Heart right ventricle (tissue), 16 donors: Measurements from ENCODE around the gene SCN2A. TPM values are rescaled to one million over a fixed set of nuclear protein-coding genes. Genes with fewer than 3 reads are reported as not detected.

Source experiments
- ATAC-seq, 8 donors: fragments of 200-7000 bp; cut with Tn5 transposase; one replicate each; pipeline ENCODE4 v1.9.1; 2020; ENCODE audit warnings: mild to moderate bottlenecking in 8 of 8, moderate library complexity in 8 of 8, moderate number of reproducible peaks in 1 of 8
- DNase-seq, 2 donors: peaks; one replicate each; pipeline ENCODE4 v3.0.0-alpha.2; 2020
- H3K27ac ChIP-seq, 10 donors: fragments of 200-600 bp; sonication (generic) in 2 of 10; one replicate each; pipeline versions ENCODE4 v1.5.0 to v1.8.0; 2020 to 2022; ENCODE audit warnings: mild to moderate bottlenecking in 3 of 10
- H3K27me3 ChIP-seq, 7 donors: fragments of 200-600 bp; one replicate each; pipeline ENCODE4 v1.8.0; 2021 to 2022; ENCODE audit warnings: mild to moderate bottlenecking in 2 of 7
- H3K36me3 ChIP-seq, 9 donors: fragments of 200-600 bp; sonication (generic) in 1 of 9; one replicate each; pipeline versions ENCODE4 v1.5.0 to v1.8.0; 2020 to 2022; ENCODE audit warnings: mild to moderate bottlenecking in 2 of 9
- H3K4me1 ChIP-seq, 9 donors: fragments of 200-600 bp; sonication (generic) in 1 of 9; one replicate each; pipeline versions ENCODE4 v1.5.0 to v1.8.0; 2020 to 2022; ENCODE audit warnings: mild to moderate bottlenecking in 4 of 9
- H3K4me3 ChIP-seq, 10 donors: fragments of 200-600 bp; sonication (generic) in 2 of 10; one replicate each; pipeline versions ENCODE4 v1.5.0 to v1.8.0; 2020 to 2022; ENCODE audit warnings: mild to moderate bottlenecking in 7 of 10, moderate library complexity in 2 of 10
- H3K9me3 ChIP-seq, 11 donors: fragments of 200-600 bp in 10 of 11; sonication (generic) in 2 of 11; one replicate each; pipeline versions ENCODE4 v1.5.0 to v1.8.0; 2013 to 2022; ENCODE audit warnings: mild to moderate bottlenecking in 2 of 11, control low read depth in 1 of 11, moderate library complexity in 1 of 11
- WGBS, 2 donors: extraction: QIAGEN DNeasy Blood & Tissue Kit; methylation state at CpG; one replicate each; pipeline ENCODE4 v1.1.7; 2013; ENCODE audit warnings: inconsistent platforms in 1 of 2; 5-methylcytosine and 5-hydroxymethylcytosine counted together
- intact Hi-C, 10 donors: fragments of 100-400 bp; cut with DNase I; formaldehyde crosslinking; loops; one replicate each; pipeline versions ENCODE4 v1.11.1 to v1.14.2; 2022
- polyA plus RNA-seq, 2 donors: library from polyadenylated mRNA; stranded (reverse); fragments of 200-250 nt; gene quantifications; one replicate each; pipeline ENCODE4 v1.2.3, GENCODE V29; 2013
- total RNA-seq, 10 donors: library from RNA; stranded (reverse); fragmentation: NEBNext Ultra II Directional in 3 of 10; extraction: Animal tissue kit (Norgen Biotek cat#: 25700) in 3 of 10; gene quantifications; one replicate each; pipeline versions ENCODE4 v1.2.1 to v1.2.4, GENCODE V29; 2021 to 2023
- TF ChIP-seq, protein P1 (sequence below), 9 donors: fragments of 200-600 bp; sonication (generic) in 2 of 9; IDR thresholded peaks; one replicate each; pipeline versions ENCODE4 v1.5.0 to v1.8.0; 2021 to 2022; ENCODE audit warnings: antibody characterized with exemption in 9 of 9, mild to moderate bottlenecking in 5 of 9, moderate library complexity in 1 of 9
- donor health status: Arrhythmogenic right ventricular cardiomyopathy.
- donor health status: ischemic (EF 13 %, LVEDD 7.1; RV severe dilation, severe dysfunction).
- donor health status: healthy with polysubstance abuse.
- donor health status: DM: no; HTN: yes; CAD: no.
- donor health status: DM: no; HTN: no; CAD: no.
- donor health status: ischemic (EF 25% LVEDD 6.9; RV normal size, moderate dysfunction).
- donor health status: ischemic (EF 25% LVEDD 5.7; RV mildly dilated, moderate dysfunction).
- donor health status: healthy.
- donor health status: DM: yes; HTN: yes; CAD: no.
- donor health status: Ischemic cardiomyopathy.
- donor health status: ischemic (EF 35%, LVEDD 5.7; RV mildly dilated, moderate dysfunction).
- donor health status: nonischemic (EF 11% LVEDD 7.7; RV severe dilation, severe dysfunction).
- donor health status: DM: yes; HTN: yes; CAD: no.
- donor health status: PGD.
- donor health status: ischemic (EF 29% LVEDD 5.4; RV normal size, mild dysfunction).
- donor health status: nonischemic (EF 23%, LVEDD 6.1; RV moderate dilation, normal function).

The SCN2A gene
- total and polyA plus RNA-seq, 12 donors = 0.01 to 0.26 (median 0.07) TPM; not detected in 2

- intact Hi-C loops = no loop called here
- no peak overlapping the region for H3K27ac ChIP-seq
- H3K4me1 ChIP-seq = no peaks in the 10 kb centered on the region
- no peak for ATAC-seq
- H3K9me3 ChIP-seq = peaks cover 0 to 5% (median 0%) of the 10 kb centered on the region in 11 donors
- TF ChIP-seq, protein P1, sequence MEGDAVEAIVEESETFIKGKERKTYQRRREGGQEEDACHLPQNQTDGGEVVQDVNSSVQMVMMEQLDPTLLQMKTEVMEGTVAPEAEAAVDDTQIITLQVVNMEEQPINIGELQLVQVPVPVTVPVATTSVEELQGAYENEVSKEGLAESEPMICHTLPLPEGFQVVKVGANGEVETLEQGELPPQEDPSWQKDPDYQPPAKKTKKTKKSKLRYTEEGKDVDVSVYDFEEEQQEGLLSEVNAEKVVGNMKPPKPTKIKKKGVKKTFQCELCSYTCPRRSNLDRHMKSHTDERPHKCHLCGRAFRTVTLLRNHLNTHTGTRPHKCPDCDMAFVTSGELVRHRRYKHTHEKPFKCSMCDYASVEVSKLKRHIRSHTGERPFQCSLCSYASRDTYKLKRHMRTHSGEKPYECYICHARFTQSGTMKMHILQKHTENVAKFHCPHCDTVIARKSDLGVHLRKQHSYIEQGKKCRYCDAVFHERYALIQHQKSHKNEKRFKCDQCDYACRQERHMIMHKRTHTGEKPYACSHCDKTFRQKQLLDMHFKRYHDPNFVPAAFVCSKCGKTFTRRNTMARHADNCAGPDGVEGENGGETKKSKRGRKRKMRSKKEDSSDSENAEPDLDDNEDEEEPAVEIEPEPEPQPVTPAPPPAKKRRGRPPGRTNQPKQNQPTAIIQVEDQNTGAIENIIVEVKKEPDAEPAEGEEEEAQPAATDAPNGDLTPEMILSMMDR (IDR thresholded peaks at IDR 0.05) = no peak
- H3K4me3 ChIP-seq = no peak overlapping the region
- H3K36me3 ChIP-seq = no peaks in the 10 kb centered on the region
- no peak for DNase-seq
- 91 to 92% methylated on average over 1 of the region's 1 CpG for WGBS, 2 donors
- no peaks in the 10 kb centered on the region for H3K27me3 ChIP-seq
These were observed 44.1 kb downstream of the SCN2A start for GRCh38 chr2:165283342-165283741.

DNA sequence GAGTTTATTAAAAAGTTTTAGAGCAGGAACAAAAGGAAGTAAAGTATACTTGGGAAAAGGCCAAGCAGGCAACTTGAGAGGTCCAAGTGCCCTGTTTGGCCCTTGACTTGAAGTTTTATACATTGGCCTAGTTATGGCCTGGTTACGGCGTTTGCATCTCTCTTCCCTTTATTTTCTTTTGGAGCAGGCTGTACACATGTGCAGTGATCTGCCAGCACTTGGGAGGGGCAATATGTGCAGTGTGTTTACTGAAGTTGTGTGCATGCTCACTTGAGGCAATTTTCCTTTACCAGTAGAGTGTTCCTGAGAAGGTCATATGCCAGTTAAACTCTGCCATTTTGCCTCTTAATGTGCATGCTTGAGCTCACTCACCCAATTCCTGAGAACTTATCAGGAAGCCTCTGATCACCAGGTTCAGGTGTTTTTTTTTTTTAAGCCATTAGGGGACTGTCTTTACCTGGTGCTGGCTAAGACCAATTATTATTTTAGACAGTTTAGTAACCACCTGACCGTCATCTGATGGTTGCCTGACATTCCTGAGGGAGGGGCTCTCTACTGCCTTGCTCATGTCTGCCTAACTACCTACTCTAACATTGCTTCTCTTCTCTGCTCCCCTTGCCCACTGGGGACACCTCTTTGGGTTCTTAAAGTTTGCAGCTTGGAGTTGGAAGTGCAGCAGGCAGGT lies 48.0 kb downstream of the SCN2A start:
- H3K36me3 ChIP-seq = no peaks in the 10 kb centered on the region
- TF ChIP-seq, protein P1 (IDR thresholded peaks at IDR 0.05) = no peak
- intact Hi-C loops = loop anchor here in 1 of 10 donors (5.0 kb wide), 1 partner anchor 290 kb away; no protein-coding TSS in a partner anchor
- H3K4me1 ChIP-seq = no peaks in the 10 kb centered on the region
- H3K4me3 ChIP-seq = no peak overlapping the region
- WGBS, 2 donors = 71 to 80% methylated on average over 3 of the region's 3 CpGs
- no peak for ATAC-seq
- no peak for DNase-seq
- peaks cover 0 to 5% (median 0%) of the 10 kb centered on the region in 11 donors for H3K9me3 ChIP-seq
- no peaks in the 10 kb centered on the region for H3K27me3 ChIP-seq
- no peak overlapping the region for H3K27ac ChIP-seq

- DNase-seq (no peak), ATAC-seq (no peak)
- Histone ChIP-seq H3K27me3 (no peaks in the 10 kb centered on the region), H3K9me3 (peaks cover 0 to 5% (median 0%) of the 10 kb centered on the region in 11 donors), H3K27ac (no peak overlapping the region), H3K4me3 (no peak overlapping the region), H3K36me3 (no peaks in the 10 kb centered on the region), H3K4me1 (peaks cover 0 to 5% (median 0%) of the 10 kb centered on the region in 9 donors)
- TF ChIP-seq, protein P1 (IDR thresholded peaks at IDR 0.05) = no peak
- intact Hi-C loops = loop anchor here in 1 of 10 donors (5.0 kb wide), 1 partner anchor 292 kb away; no protein-coding TSS in a partner anchor
- WGBS, 2 donors = 91% methylated on average over 2 of the region's 2 CpGs
These were observed 49.9 kb downstream of the SCN2A start for GRCh38 chr2:165289069-165289468.

- ATAC-seq (peak; percentile 95 to 100 (median 98)), DNase-seq (peak in 1 of 2 donors; percentile 79)
- 24 to 25% methylated on average over 6 of the region's 6 CpGs for WGBS, 2 donors
- no peak overlapping the region for H3K4me3 ChIP-seq
- H3K36me3 ChIP-seq = no peaks in the 10 kb centered on the region
- no peak overlapping the region for H3K27ac ChIP-seq
- peaks cover 0 to 5% (median 0%) of the 10 kb centered on the region in 9 donors for H3K4me1 ChIP-seq
- H3K9me3 ChIP-seq = no peaks in the 10 kb centered on the region
- TF ChIP-seq, protein P1 (IDR thresholded peaks at IDR 0.05) = peak; percentile 53 to 80 (median 76)
- intact Hi-C loops = loop anchor here in 9 of 10 donors (1.0 to 10.0 kb wide), 10 partner anchors 49 to 299 kb away; partner anchors contain the start of gene SCN2A (in 6 of the 9)
- H3K27me3 ChIP-seq = no peaks in the 10 kb centered on the region
These were observed 54.5 kb downstream of the SCN2A start for GRCh38 chr2:165293440-165294420.
